Measurements from ENCODE around the gene KIF26B. TPM values are rescaled to one million over a fixed set of nuclear protein-coding genes. Genes with fewer than 3 reads are reported as not detected.
"Not testable (repeated sequence)": the region's sequence is repeated elsewhere in the genome, so short reads cannot be mapped to it uniquely, and the experiment has no call there.

The KIF26B gene
- total RNA-seq, 1 experiment from 2014 or later, result 2.3 TPM

- H3K4me1 ChIP-seq (ENCODE audit: low read length), result peaks cover 9% of the 10 kb centered on the region
- no peak overlapping the region for H3K27ac ChIP-seq (ENCODE audit: low read length)
- no peaks in the 10 kb centered on the region for H3K9me3 ChIP-seq (ENCODE audit: low read length)
- H3K4me2 ChIP-seq (ENCODE audit: low read depth, low read length, poor library complexity, severe bottlenecking), result no peak overlapping the region
- DNase-seq, result no peak
- H3K27me3 ChIP-seq (ENCODE audit: low read length), result no peaks in the 10 kb centered on the region
- H2AFZ ChIP-seq (ENCODE audit: low read length), result no peak overlapping the region
- H3K36me3 ChIP-seq (ENCODE audit: insufficient read depth, low read length), result no peaks in the 10 kb centered on the region
- no peak overlapping the region for H3K9ac ChIP-seq (ENCODE audit: low read length)
- H3K79me2 ChIP-seq (ENCODE audit: low read length), result no peaks in the 10 kb centered on the region
- H4K20me1 ChIP-seq (ENCODE audit: insufficient read depth, low read depth, low read length), result no peaks in the 10 kb centered on the region
- H3K4me3 ChIP-seq (ENCODE audit: low read length), result no peak overlapping the region
- H3K9me2 ChIP-seq (replicated peaks; ENCODE audit: insufficient read depth, low read length), result no peaks in the 10 kb centered on the region
These were observed 158.8 kb downstream of the KIF26B start for GRCh38 chr1:245313576-245313975.

- H3K4me1 ChIP-seq (ENCODE audit: low read length), result no peaks in the 10 kb centered on the region
- no peak overlapping the region for H3K4me3 ChIP-seq (ENCODE audit: low read length)
- H3K4me2 ChIP-seq (ENCODE audit: low read depth, low read length, poor library complexity, severe bottlenecking), result no peak overlapping the region
- no peaks in the 10 kb centered on the region for H3K9me3 ChIP-seq (ENCODE audit: low read length)
- no peaks in the 10 kb centered on the region for H3K9me2 ChIP-seq (replicated peaks; ENCODE audit: insufficient read depth, low read length)
- DNase-seq, result no peak
- H3K27me3 ChIP-seq (ENCODE audit: low read length), result no peaks in the 10 kb centered on the region
- no peak overlapping the region for H3K9ac ChIP-seq (ENCODE audit: low read length)
- H4K20me1 ChIP-seq (ENCODE audit: insufficient read depth, low read depth, low read length), result no peaks in the 10 kb centered on the region
- no peaks in the 10 kb centered on the region for H3K79me2 ChIP-seq (ENCODE audit: low read length)
- H3K36me3 ChIP-seq (ENCODE audit: insufficient read depth, low read length), result no peaks in the 10 kb centered on the region
- no peak overlapping the region for H3K27ac ChIP-seq (ENCODE audit: low read length)
- H2AFZ ChIP-seq (ENCODE audit: low read length), result no peak overlapping the region
These were observed 162.0 kb downstream of the KIF26B start for GRCh38 chr1:245316784-245317183.

GRCh38 chr1:245317217-245317616 is 162.4 kb downstream of the KIF26B start:
- Histone ChIP-seq H3K4me2 (ENCODE audit: low read depth, low read length, poor library complexity, severe bottlenecking) (no peak overlapping the region), H2AFZ (ENCODE audit: low read length) (no peak overlapping the region), H3K9me2 (replicated peaks; ENCODE audit: insufficient read depth, low read length) (no peaks in the 10 kb centered on the region), H3K4me1 (ENCODE audit: low read length) (no peaks in the 10 kb centered on the region), H3K9ac (ENCODE audit: low read length) (no peak overlapping the region), H3K27me3 (ENCODE audit: low read length) (no peaks in the 10 kb centered on the region), H3K4me3 (ENCODE audit: low read length) (no peak overlapping the region), H3K79me2 (ENCODE audit: low read length) (no peaks in the 10 kb centered on the region), H4K20me1 (ENCODE audit: insufficient read depth, low read depth, low read length) (no peaks in the 10 kb centered on the region), H3K27ac (ENCODE audit: low read length) (no peak overlapping the region), H3K36me3 (ENCODE audit: insufficient read depth, low read length) (no peaks in the 10 kb centered on the region), H3K9me3 (ENCODE audit: low read length) (no peaks in the 10 kb centered on the region)
- DNase-seq, result no peak

GRCh38 chr1:245319094-245319493 is 164.3 kb downstream of the KIF26B start:
- DNase-seq, result no peak
- Histone ChIP-seq H3K27me3 (ENCODE audit: low read length) (no peaks in the 10 kb centered on the region), H3K36me3 (ENCODE audit: insufficient read depth, low read length) (no peaks in the 10 kb centered on the region), H3K27ac (ENCODE audit: low read length) (no peak overlapping the region), H3K4me2 (ENCODE audit: low read depth, low read length, poor library complexity, severe bottlenecking) (no peak overlapping the region), H2AFZ (ENCODE audit: low read length) (no peak overlapping the region), H3K9ac (ENCODE audit: low read length) (no peak overlapping the region), H3K9me2 (replicated peaks; ENCODE audit: insufficient read depth, low read length) (no peaks in the 10 kb centered on the region), H3K4me1 (ENCODE audit: low read length) (no peaks in the 10 kb centered on the region), H4K20me1 (ENCODE audit: insufficient read depth, low read depth, low read length) (no peaks in the 10 kb centered on the region), H3K9me3 (ENCODE audit: low read length) (no peaks in the 10 kb centered on the region), H3K79me2 (ENCODE audit: low read length) (no peaks in the 10 kb centered on the region), H3K4me3 (ENCODE audit: low read length) (no peak overlapping the region)

GRCh38 chr1:245322673-245323072 is 167.9 kb downstream of the KIF26B start:
- Histone ChIP-seq H4K20me1 (ENCODE audit: insufficient read depth, low read depth, low read length) (no peaks in the 10 kb centered on the region), H3K9me2 (replicated peaks; ENCODE audit: insufficient read depth, low read length) (no peaks in the 10 kb centered on the region), H3K36me3 (ENCODE audit: insufficient read depth, low read length) (no peaks in the 10 kb centered on the region), H2AFZ (ENCODE audit: low read length) (no peak overlapping the region), H3K9ac (ENCODE audit: low read length) (no peak overlapping the region), H3K4me2 (ENCODE audit: low read depth, low read length, poor library complexity, severe bottlenecking) (no peak overlapping the region), H3K27ac (ENCODE audit: low read length) (no peak overlapping the region), H3K4me1 (ENCODE audit: low read length) (no peaks in the 10 kb centered on the region), H3K79me2 (ENCODE audit: low read length) (no peaks in the 10 kb centered on the region), H3K4me3 (ENCODE audit: low read length) (no peak overlapping the region), H3K9me3 (ENCODE audit: low read length) (no peaks in the 10 kb centered on the region), H3K27me3 (ENCODE audit: low read length) (no peaks in the 10 kb centered on the region)
- no peak for DNase-seq

GRCh38 chr1:245323765-245324164 is 169.0 kb downstream of the KIF26B start:
- H3K27me3 ChIP-seq (ENCODE audit: low read length); H2AFZ ChIP-seq (ENCODE audit: low read length); H3K27ac ChIP-seq (ENCODE audit: low read length); H3K36me3 ChIP-seq (ENCODE audit: insufficient read depth, low read length); H3K79me2 ChIP-seq (ENCODE audit: low read length); H3K9ac ChIP-seq (ENCODE audit: low read length); H3K4me2 ChIP-seq (ENCODE audit: low read depth, low read length, poor library complexity, severe bottlenecking); H4K20me1 ChIP-seq (ENCODE audit: insufficient read depth, low read depth, low read length); H3K9me2 ChIP-seq (replicated peaks; ENCODE audit: insufficient read depth, low read length); H3K4me3 ChIP-seq (ENCODE audit: low read length); H3K4me1 ChIP-seq (ENCODE audit: low read length); H3K9me3 ChIP-seq (ENCODE audit: low read length); DNase-seq: not testable (repeated sequence)

GRCh38 chr1:245325922-245326795 is 171.4 kb downstream of the KIF26B start:
- Histone ChIP-seq H3K4me2 (ENCODE audit: low read depth, low read length, poor library complexity, severe bottlenecking) (no peak overlapping the region), H3K36me3 (ENCODE audit: insufficient read depth, low read length) (no peaks in the 10 kb centered on the region), H4K20me1 (ENCODE audit: insufficient read depth, low read depth, low read length) (no peaks in the 10 kb centered on the region), H3K79me2 (ENCODE audit: low read length) (no peaks in the 10 kb centered on the region), H2AFZ (ENCODE audit: low read length) (no peak overlapping the region), H3K27ac (ENCODE audit: low read length) (no peak overlapping the region), H3K9ac (ENCODE audit: low read length) (no peak overlapping the region), H3K9me3 (ENCODE audit: low read length) (no peaks in the 10 kb centered on the region), H3K4me1 (ENCODE audit: low read length) (no peaks in the 10 kb centered on the region), H3K9me2 (replicated peaks; ENCODE audit: insufficient read depth, low read length) (no peaks in the 10 kb centered on the region), H3K27me3 (ENCODE audit: low read length) (no peaks in the 10 kb centered on the region), H3K4me3 (ENCODE audit: low read length) (no peak overlapping the region)
- DNase-seq, result no peak

- Histone ChIP-seq H3K9me3 (ENCODE audit: low read length) (no peaks in the 10 kb centered on the region), H3K27me3 (ENCODE audit: low read length) (no peaks in the 10 kb centered on the region), H3K79me2 (ENCODE audit: low read length) (no peaks in the 10 kb centered on the region), H3K4me2 (ENCODE audit: low read depth, low read length, poor library complexity, severe bottlenecking) (no peak overlapping the region), H3K9ac (ENCODE audit: low read length) (no peak overlapping the region), H4K20me1 (ENCODE audit: insufficient read depth, low read depth, low read length) (no peaks in the 10 kb centered on the region), H3K4me1 (ENCODE audit: low read length) (no peaks in the 10 kb centered on the region), H2AFZ (ENCODE audit: low read length) (no peak overlapping the region), H3K36me3 (ENCODE audit: insufficient read depth, low read length) (no peaks in the 10 kb centered on the region), H3K9me2 (replicated peaks; ENCODE audit: insufficient read depth, low read length) (no peaks in the 10 kb centered on the region), H3K27ac (ENCODE audit: low read length) (no peak overlapping the region), H3K4me3 (ENCODE audit: low read length) (no peak overlapping the region)
- DNase-seq, result no peak
These were observed 172.6 kb downstream of the KIF26B start for GRCh38 chr1:245327360-245327759.
